Measurements from ENCODE around the gene MYOCOS.
"Not testable (repeated sequence)": the region's sequence is repeated elsewhere in the genome, so short reads cannot be mapped to it uniquely, and the experiment has no call there.

Gene MYOCOS, protein sequence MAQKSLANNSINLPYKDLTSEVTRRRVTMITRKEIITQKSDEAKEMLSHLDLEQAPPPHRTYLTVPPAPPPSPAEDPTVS

DNA sequence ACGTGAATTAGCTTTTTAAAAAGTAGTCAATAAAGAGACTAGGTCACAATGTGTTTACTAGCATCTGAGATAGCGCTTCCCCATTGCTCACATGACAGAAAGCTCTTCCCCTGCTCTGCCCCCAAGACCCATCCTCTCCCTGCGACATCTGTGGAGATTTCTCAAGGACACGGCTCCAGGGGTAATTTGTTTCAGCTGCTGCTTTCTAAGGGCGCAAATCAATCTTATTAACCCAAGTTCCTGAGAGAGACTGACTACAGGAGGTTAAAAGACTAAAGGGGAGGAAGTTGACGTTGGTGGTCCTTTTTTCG, at the start of gene MYOCOS:
Gene MYOCOS, plus strand, starts transcription at position 92 of the 311 bp plus-strand sequence. CDS start 1,641 bp downstream, outside the sequence.
- no peak for DNase-seq (ENCODE audit: low read depth)

DNA sequence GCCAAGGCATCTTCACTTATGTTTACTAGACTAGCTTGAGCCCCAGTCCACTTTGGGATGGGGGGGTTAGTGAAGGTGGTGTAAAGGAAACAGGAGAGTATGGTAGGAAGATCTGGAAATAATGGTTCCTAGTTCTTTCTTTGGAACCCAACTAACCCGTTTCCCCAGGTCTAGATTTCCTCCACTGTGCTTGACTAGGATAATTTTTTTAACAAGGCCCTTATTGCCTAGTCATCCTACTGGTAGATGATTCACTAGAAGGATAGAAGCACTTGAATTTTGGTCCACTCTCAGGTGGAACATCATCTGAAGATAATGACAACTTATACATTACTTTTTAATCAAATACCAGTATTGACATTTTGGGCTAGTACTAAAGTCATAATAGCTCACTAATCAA, 45.9 kb upstream of the MYOCOS start:
- DNase-seq (ENCODE audit: low read depth): no peak

DNA sequence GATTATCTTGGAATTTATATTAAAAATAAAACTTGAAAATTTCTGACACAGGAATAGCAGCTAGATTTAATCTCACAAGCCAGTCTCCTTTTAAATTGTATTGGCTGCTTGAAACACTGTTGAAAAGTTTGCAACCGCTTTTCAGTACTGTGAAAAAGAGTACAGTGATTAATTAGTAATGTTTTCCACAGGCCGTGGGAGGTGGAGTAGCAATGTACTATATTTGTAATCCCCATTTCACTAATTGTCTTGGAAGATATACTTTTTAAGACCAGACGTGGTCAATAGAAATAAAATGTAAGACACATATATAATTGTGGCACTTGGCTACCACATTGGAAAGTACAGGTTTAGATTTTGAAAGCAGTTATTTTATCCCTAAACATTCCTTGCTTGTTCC, 40.8 kb upstream of the MYOCOS start:
- DNase-seq (ENCODE audit: low read depth): no peak

DNA sequence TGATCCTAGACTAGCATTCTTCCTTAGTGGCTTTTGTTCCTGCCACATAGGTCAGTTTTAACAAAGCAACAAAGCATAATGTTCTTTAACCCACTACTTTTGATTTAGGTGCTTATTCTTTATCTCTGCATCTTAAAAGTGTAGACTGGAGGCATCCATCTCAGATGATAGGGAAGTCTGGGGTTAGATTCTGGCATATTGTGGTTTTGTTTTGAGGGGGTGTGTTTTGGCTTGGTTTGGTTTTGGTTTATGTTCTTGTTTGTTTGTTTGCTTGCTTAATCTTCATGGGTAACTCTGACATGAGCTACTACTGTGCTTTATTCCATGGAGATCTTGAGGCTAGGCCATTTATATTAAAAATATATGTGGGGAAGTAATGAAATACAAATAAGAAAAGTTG, 40.3 kb upstream of the MYOCOS start:
- no peak for DNase-seq (ENCODE audit: low read depth)

DNA sequence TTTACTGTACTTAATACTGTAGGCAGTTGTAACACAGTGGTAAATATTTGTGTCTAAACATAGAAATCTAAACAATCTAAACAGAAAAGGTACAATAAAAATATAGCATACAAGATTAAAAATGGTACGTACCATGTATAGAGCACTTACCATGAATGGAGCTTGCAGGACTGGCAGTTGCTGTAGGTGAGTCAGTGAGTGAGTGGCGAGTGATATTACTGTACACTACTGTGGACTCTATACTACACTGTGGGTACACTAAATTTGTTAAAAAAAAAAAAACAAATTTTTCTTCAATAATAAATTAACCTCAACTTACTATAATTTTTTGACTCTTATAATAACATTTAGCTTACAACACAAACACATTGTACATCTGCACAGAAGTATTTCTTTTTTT, 39.5 kb upstream of the MYOCOS start:
- DNase-seq (ENCODE audit: low read depth): no peak

DNA sequence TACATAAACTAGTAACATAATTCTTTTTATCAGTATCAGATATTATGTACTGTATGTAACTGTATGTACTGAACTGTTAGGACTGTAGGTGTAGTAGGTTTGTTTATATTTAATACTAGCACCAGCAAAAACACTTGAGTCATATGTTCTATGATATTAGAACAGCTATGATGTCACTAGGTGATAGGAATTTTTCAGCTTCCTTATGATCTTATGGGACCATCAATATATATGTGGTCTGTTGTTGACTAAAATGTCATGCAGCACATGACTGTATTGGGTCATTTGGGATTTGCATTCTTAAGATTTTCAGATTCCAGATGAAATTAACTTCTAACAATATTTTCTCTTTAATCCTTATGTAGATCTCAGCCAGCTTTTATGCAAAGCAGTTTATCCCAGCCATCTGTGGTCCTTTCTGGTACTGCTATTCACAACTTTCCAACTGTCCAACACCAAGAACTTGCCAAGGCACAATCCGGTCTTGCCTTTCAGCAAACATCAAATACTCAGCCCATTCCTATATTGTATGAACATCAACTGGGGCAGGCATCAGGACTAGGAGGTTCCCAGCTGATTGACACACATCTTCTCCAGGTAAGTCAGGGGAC, 38.3 kb upstream of the MYOCOS start:
- no peak for DNase-seq (ENCODE audit: low read depth)

DNA sequence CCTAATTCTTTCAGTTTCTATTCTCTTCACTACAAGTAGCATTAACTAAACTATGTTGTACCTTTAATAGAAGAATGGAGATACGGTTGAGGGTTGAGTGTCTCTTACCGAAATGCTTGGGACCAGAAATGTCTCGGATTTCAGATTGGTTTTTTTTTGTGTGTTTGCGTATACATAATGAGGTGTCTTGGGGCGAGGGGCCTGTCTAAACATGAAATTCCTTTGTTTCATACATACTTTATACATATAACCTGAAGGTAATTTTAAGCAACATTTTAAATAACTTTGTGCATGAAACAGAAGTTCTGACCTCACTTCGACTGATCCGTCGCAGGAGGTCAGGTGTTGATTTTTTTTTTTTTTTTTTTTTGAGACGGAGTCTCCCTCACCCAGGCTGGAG, 36.3 kb upstream of the MYOCOS start:
- DNase-seq (ENCODE audit: low read depth): no peak

DNA sequence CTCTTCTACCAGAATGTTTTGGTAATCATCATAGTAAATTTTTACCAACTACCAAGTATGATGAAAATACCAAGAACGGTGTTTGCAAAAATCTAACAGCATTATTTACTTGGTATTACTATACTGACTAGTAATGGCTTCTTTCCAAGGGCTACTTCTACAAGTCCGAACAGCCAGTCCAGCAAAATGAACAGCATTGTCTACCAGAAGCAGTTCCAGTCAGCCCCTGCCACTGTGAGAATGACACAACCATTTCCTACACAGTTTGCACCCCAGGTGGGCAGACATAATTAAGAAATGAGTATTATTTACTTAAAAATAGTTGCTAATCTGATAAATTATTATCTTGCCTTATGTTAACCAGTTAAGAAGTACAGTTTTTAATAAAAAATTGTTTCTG, 33.8 kb upstream of the MYOCOS start:
- DNase-seq (ENCODE audit: low read depth): no peak

DNA sequence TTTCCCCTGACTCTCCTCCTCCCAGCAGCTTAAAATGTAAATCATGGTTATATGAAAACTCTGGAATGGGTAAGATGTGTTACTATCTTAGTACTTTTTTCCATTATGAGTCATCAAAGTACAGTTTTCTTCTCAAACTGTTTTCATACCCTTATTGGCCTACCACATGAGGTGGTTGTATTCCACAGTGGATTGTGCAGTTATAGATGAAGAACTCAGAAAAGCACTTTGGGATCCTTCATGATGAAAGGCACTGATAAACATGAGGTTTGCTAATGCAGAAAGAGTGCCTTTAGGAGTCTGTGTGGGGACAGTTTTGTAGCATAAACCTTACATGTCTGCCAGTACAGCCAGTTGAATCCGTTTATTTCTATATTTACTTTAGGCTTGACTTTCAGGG, 32.0 kb upstream of the MYOCOS start:
- peak; percentile 58 for DNase-seq (ENCODE audit: low read depth)

DNA sequence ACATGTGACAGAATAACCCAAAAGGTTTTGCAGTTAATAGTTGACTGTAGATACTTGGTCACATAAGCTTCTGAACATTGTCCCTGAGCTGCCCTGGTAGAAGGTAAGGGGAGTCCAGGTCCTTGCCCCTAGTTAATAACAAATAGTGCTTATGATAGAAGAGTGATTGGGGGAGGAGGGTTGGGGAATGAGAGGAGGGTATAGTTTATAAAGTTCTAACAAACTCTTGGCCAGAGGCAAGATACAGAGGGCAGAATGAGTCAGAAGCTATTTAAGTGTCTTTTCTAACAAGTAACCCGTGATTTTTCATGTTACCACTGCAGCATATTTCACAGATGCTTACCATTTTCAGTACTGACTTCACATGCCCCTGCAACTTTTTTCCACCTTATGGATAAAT, 26.7 kb upstream of the MYOCOS start:
- DNase-seq (ENCODE audit: low read depth): peak; percentile 43

DNA sequence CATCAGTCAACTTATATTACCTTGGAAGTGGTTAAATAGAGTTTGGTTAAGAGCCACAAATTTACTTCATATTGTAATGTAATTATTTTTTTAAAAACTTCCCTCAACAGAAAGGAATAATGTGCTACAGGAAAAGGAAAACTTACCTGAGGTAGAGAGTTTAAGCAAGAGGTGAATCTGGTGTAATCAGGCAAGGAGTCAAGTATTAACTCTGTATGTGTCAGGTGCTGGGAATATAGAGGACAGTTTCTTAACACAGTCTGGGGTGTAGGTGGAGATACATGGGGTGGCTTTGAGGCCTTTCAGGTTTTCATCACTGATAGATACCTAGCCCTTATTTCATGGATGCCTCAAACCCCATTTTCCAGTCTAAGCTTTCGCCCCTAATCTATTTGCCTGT, 25.9 kb upstream of the MYOCOS start:
- DNase-seq (ENCODE audit: low read depth): no peak

DNA sequence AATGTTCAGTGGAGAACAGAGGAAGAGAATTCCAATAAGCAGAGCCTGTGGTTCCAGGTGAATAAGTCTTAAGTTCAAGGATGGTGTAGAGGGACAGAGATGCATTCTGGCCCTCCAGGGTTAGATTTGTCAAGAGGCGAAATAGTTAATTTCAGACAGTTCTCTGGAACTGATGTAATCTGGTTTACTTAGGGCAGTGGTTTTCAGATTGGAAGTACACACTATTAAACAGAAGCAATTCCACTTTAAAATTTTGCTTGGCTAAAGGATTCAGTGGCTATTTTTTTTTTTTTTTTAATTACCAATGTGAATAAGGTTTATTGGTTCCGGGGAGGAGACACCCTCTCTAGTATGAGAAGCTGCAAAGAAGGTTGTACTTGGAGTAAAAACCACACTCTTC, 25.3 kb upstream of the MYOCOS start:
- DNase-seq (ENCODE audit: low read depth): no peak

DNA sequence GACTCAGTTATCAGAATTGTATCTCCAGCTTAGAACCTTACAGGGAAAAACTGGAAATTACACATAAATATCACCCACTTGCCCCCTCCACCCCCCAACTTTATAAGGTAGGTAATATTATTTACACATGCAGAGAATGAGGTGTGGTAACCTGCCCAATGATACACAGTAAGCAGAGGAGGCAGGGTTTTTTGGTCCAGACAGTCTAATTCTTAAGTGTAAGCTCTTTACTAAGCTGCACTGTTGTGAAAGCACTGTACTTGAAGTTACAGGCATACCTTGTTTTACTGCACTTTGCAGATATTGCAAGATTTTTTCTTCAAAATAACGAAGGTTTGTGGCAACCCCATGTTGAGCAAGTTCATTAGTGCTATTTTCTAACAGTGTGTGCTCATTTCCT, 24.8 kb upstream of the MYOCOS start:
- DNase-seq (ENCODE audit: low read depth): peak; percentile 26

DNA sequence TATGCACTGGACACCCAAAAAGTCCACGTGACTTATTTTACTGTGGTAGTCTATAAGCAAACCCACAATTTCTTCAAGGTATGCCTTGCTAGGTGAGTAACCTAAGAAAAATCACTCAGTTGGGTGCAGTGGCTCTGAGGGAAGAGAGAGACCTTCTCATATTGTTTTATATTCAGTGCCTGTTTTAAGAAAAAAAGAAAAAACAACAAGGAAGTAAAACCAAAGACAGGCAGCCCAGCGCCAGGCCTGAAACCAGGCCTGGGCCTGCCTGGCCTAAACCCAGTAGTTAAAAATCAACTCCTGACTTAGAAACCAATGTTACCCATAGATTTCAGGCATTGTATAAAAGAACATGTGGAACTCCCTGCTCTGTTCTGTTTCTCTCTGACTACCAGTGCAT, 21.7 kb upstream of the MYOCOS start:
- DNase-seq (ENCODE audit: low read depth): not testable (repeated sequence)

DNA sequence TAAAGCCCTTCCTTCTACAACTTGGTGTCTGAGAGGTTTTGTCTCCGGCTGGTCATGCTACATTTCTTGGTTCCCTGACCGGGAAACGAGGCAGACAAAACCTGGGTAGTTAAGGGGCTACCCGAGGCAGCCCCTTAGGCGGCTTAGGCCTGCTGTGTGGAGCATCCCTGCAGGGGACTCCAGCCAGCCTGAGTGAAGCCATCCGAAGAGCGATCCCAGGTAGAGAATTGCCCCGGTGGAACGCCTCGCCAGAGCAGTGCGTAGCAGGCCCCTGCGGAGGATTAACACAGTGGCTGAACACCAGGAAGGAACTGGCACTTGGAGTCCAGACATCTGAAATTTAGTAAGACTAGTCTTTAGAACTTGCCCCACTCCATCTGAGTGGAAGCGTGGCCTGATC, 21.2 kb upstream of the MYOCOS start:
- no peak for DNase-seq (ENCODE audit: low read depth)

DNA sequence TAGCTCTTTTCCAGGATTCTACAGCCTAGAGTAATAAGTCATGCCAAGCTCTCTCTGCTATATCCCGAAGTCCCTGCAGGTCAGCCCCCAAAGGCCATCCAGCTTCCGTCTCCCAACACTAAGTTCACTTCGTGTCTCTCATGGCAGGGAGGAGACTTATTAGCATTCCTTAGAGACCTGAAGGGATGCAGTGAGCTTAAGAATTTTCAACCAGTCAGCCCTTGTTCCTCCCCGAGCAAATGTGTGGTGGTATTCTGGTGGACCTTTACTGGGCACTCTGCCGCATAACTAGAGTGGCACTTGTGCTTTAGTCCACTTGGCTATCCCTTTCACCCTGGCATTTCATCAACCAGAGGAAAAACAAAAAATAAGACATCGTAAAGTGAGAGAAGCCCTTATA, 19.0 kb upstream of the MYOCOS start:
- DNase-seq (ENCODE audit: low read depth): not testable (repeated sequence)

DNA sequence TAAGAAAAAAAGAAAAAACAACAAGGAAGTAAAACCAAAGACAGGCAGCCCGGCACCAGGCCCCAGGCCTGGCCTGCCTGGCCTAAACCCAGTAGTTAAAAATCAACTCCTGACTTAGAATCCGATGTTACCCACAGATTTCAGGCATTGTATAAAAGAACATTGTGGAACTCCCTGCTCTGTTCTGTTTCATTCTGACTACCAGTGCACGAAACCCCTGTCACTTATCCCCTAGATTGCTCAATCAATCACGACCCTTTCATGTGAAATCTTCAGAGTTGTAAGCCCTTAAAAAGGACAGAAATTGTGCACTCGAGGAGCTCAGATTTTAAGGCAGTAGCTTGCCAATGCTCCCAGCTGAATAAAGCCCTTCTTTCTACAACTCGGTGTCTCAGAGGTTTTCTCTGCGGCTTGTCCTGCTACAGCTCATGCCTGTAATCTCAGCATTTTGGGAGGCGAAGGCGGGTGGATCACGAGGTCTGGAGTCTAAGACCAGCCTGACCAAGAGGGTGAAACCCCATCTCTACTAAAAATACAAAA, 15.6 kb upstream of the MYOCOS start:
- no peak for DNase-seq (ENCODE audit: low read depth)

DNA sequence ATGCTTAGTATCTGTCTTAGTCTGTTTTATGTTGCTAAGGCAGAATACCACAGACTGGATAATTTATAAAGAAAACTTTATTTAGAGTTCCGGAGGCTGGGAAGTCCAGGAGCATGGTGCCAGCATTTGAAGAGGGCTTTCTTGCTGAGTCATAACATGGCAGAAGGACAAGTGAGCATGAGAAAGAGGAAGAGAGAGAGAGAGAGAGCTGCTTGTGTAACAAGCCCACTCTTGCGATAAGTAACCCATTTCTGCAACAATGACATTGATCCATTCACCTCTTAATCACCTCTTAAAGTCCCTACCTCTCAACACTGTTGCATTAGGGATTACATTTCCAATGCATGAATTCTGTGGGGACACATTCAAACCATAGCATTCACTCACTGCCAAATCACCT, 11.7 kb upstream of the MYOCOS start:
- DNase-seq (ENCODE audit: low read depth): peak; percentile 26

DNA sequence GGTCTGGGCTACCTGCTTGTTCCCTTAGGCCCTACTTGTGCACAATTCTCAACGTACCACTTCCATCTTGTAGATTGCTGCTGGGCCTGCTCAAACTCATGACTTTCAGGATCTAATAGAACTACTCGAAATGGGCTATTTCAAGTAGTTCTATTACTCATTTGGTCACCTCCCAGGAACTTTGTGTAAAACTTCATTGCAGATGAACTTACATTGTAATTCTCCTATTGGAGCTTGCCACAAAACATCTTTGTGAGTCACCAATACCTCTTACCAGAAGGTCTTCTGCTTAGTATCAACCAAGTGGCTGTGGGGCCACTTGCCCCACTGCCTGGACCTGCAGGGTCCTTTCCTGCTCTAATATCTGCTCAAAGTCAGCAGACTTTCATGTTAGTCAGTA, 10.7 kb upstream of the MYOCOS start:
- peak; percentile 19 for DNase-seq (ENCODE audit: low read depth)

DNA sequence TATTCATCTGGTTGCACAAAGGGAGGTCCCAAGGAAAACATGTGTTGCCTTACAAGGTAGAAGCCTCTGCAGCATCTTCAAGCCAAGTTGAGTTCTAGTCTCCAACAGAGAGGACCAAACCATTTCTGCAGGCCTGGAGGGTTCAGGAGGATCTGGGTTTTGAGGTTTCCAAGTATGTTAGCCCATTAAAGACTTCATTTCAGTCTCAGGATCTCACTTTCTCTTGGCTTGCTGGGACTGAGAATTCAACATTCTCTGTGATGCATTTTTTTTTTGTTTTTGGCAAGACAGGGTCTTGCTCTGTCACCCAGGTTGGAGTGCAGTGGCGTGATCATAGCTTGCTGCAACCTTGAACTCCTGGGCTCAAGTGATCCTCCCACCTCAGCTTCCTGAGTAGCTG, 8.8 kb upstream of the MYOCOS start:
- DNase-seq (ENCODE audit: low read depth): no peak

DNA sequence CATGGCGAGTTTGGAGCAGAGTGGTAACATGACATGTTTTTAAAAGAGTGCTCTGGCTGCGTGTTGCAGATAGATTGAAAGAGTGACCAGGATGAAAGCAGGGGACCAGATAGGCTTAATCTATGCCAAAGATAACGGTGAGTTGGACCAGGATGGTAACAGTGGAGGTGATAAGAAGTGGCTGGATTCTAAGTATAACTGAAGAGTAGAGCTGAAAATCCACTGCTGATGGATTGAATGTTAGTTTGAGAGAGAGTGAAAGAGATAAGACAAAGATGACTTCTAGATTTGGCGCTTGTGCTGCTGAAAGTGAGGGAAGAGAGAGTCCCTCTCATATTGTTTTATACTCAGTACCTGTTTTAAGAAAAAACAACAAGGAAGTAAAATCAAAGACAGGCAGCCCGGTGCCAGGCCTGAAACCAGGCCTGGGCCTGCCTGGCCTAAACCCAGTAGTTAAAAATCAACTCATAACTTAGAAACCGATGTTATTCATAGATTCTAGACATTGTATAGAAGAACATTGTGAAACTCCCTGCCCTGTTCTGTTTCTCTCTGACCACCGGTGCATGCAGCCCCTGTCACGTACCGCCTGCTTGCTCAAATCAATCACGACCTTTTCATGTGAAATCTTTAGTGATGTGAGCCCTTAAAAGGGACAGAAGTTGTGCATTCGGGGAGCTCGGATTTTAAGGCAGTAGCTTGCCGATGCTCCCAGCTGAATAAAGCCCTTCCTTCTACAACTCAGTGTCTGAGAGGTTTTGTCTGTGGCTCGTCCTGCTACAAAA, 6.7 kb upstream of the MYOCOS start:
- DNase-seq (ENCODE audit: low read depth): not testable (repeated sequence)

DNA sequence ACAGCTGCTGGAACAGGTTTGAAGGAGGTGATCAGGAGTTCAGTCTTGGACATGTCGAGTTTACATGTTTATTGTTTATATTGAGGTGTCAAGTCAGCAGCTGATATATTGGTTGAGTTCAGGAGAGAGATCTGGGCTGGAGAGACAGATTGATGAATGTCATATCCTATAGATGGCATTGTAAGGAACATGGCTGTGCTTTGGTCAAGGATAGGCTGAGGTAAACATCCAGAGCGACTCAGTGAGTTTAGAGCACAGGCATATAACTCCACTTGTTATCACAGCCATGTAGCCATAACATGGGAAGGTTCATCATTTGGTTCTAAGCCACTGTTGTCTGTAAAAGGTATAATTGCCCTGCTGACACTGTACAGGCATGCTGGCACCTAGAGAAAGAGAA, 5.5 kb upstream of the MYOCOS start:
- DNase-seq (ENCODE audit: low read depth): no peak

DNA sequence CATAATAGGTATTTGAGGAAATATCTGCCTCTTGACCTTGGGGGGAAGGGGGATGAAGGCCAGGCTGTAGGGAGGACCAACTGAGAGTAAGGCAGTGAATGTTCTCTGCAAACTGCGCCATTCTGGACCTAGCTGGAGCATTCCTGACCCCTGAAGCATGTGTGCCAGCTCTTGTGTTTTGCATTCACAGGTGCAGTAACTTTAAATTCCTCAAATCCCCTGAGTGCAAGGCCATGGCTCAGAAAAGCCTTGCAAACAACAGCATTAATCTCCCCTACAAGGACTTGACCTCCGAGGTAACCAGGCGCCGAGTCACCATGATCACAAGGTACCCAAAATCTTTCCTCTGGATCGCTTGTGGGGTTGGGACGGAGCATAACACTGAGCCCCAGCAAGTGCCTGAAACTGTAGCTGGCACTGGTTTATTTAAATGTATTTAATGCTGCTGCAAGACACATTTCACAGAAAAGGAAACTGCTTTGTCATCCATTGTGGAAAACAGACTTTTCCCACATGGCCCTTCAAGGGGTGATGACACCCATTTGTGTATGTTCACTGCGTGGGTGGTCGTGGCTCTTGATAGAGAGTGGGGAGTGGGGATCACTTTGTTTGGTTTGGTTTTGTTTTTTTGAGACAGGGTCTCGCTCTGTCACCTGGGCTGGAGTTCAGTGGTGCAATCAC, 1.7 kb downstream of the MYOCOS start:
- DNase-seq (ENCODE audit: low read depth): no peak
